Measurements from ENCODE around the gene PCDHGB4.

DNA sequence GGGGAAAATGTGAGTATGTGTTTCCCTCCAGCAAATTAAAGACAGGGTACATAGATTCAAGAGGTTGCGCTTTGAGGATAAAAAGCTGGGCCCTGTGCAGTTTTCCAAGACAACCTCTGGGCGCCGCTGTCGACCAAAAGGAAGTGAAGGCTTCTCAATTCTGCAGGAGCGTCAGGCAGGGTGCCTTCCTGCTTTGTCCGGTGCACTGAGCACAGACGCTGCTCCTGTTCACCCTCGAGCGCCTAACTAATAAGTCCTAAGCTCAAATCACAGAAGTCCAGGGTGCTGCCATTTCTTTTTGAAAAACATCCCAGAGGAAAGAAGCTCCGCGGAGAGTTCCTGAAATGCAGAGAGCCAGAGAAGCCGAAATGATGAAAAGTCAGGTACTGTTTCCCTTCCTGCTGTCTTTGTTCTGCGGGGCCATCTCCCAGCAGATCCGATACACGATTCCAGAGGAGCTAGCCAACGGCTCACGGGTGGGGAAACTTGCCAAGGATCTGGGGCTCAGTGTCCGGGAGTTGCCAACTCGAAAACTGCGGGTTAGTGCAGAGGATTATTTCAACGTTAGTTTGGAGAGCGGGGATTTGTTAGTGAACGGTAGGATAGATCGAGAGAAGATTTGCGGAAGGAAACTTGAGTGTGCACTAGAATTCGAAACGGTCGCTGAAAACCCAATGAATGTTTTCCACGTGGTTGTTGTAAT, 37.4 kb upstream of the PCDHGB4 start, which contains the start of gene PCDHGB1:
- TF ChIP-seq CTCF (IDR thresholded peaks at IDR 0.05) = no peak
- no peak for TF ChIP-seq POLR2A (IDR thresholded peaks at IDR 0.05)
